ENCODE measurements around the gene ZNF684.

- TF ChIP-seq ZNF274 (IDR thresholded peaks at IDR 0.05; ENCODE audit: low read depth, low read length) (no peak), YY1 (IDR thresholded peaks at IDR 0.05; ENCODE audit: insufficient read depth, insufficient read length) (no peak)
Observed at GRCh38 chr1:40563266-40563665, 31.8 kb downstream of the ZNF684 start.
